C4-2B (cell line): ENCODE measurements around the gene RNF38.

Experiments used
- ZFX ChIP-seq: fragments of 450-650 bp; IDR thresholded peaks from 2 replicates; pipeline ENCODE4 v1.6.1; 2017
- TF ChIP-seq, protein P1 (sequence below): fragments of 450-650 bp; conservative IDR thresholded peaks from 2 replicates; pipeline ENCODE4 v1.5.1; 2017; ENCODE audit warnings: mild to moderate bottlenecking

DNA sequence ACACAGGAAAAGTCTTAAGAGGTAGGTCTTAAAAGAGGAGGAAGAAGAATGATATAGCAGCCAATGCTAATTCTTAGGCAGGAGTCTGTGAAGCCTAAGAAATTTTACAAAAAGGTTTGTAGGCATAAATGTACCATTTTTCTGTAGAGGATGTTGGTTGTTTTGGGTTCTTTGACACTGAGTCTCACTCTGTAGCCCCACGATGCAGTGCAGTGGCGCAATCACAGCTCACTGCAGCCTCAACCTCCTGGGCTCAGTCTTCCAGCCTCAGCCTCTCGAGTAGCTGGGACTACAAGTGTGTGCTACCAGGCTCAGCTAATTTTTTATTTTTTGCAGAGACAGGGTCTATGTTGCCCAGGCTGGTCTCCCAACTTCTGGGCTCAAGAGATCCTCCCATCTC lies 37.7 kb upstream of the RNF38 start:
- TF ChIP-seq, protein P1, sequence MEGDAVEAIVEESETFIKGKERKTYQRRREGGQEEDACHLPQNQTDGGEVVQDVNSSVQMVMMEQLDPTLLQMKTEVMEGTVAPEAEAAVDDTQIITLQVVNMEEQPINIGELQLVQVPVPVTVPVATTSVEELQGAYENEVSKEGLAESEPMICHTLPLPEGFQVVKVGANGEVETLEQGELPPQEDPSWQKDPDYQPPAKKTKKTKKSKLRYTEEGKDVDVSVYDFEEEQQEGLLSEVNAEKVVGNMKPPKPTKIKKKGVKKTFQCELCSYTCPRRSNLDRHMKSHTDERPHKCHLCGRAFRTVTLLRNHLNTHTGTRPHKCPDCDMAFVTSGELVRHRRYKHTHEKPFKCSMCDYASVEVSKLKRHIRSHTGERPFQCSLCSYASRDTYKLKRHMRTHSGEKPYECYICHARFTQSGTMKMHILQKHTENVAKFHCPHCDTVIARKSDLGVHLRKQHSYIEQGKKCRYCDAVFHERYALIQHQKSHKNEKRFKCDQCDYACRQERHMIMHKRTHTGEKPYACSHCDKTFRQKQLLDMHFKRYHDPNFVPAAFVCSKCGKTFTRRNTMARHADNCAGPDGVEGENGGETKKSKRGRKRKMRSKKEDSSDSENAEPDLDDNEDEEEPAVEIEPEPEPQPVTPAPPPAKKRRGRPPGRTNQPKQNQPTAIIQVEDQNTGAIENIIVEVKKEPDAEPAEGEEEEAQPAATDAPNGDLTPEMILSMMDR: no peak
- no peak for TF ChIP-seq ZFX
